Tibial nerve (tissue), 4 donors: Measurements from ENCODE around the gene FUT9.

Experiments used
- EP300 ChIP-seq, 2 donors: sonication (generic); formaldehyde crosslinking; IDR thresholded peaks; one replicate each; pipeline ENCODE4 v1.6.1; 2017; ENCODE audit warnings: antibody characterized with exemption in 2 of 2, mild to moderate bottlenecking in 1 of 2
- POLR2A ChIP-seq, 2 donors: fragments of 450-650 bp; IDR thresholded peaks; one replicate each; pipeline ENCODE4 v1.6.1; 2017; ENCODE audit warnings: antibody characterized with exemption in 2 of 2, mild to moderate bottlenecking in 2 of 2, moderate library complexity in 2 of 2
- TF ChIP-seq, protein P1 (sequence below), 5 experiments: fragments of 200-600 bp in 3 of 5; fragments of 450-650 bp in 2 of 5; sonication (generic) in 3 of 5; IDR thresholded peaks; one replicate each; pipeline ENCODE4 v1.5.1; 2016 to 2019; ENCODE audit warnings: antibody characterized with exemption in 5 of 5, mild to moderate bottlenecking in 3 of 5, moderate library complexity in 2 of 5

DNA sequence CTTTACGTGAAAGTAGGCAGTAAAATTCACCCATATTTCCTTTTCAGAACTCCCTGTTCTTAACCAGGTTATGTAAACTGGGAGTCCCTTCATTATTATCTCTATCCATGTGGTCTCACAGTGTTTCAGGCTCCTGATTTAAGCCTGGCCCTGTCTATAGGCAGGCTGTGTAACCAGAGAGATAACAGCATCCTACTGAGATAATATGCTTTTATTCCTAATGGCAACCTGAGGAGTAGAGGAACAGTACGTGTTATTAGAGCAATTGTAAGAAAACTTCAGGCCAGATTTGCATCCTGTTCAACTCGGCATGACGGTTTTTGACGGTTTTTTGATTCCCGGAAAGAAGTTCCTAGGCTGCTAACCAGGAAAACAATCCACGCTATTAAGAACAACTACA, 16.9 kb downstream of the FUT9 start:
- TF ChIP-seq, protein P1, sequence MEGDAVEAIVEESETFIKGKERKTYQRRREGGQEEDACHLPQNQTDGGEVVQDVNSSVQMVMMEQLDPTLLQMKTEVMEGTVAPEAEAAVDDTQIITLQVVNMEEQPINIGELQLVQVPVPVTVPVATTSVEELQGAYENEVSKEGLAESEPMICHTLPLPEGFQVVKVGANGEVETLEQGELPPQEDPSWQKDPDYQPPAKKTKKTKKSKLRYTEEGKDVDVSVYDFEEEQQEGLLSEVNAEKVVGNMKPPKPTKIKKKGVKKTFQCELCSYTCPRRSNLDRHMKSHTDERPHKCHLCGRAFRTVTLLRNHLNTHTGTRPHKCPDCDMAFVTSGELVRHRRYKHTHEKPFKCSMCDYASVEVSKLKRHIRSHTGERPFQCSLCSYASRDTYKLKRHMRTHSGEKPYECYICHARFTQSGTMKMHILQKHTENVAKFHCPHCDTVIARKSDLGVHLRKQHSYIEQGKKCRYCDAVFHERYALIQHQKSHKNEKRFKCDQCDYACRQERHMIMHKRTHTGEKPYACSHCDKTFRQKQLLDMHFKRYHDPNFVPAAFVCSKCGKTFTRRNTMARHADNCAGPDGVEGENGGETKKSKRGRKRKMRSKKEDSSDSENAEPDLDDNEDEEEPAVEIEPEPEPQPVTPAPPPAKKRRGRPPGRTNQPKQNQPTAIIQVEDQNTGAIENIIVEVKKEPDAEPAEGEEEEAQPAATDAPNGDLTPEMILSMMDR (IDR thresholded peaks at IDR 0.05) = no peak
- TF ChIP-seq POLR2A (IDR thresholded peaks at IDR 0.05) (no peak), EP300 (IDR thresholded peaks at IDR 0.05) (no peak)
